HG03460 (cell line): ENCODE data around the gene SLC9A1.
"Not testable (repeated sequence)": the region's sequence is repeated elsewhere in the genome, so short reads cannot be mapped to it uniquely, and the experiment has no call there.

ENCODE experiments used
- ATAC-seq: cut with Tn5 transposase; IDR thresholded peaks from one replicate; pipeline ENCODE4 v1.9.1; 2021; ENCODE audit not compliant: unreplicated experiment

SLC9A1 gene

GRCh38 chr1:27154991-27155781 is at the start of gene SLC9A1:
TSS of gene SLC9A1 (minus strand) at chr1:27155125. CDS start at chr1:27154334, 791 bp downstream.
- ATAC-seq: peak; percentile 57

GRCh38 chr1:27203946-27204345 is 49.0 kb upstream of the SLC9A1 start:
- ATAC-seq: no peak

- no peak for ATAC-seq
Observed at GRCh38 chr1:27201295-27201694, 46.4 kb upstream of the SLC9A1 start.

- no peak for ATAC-seq
Observed at GRCh38 chr1:27193194-27193593, 38.3 kb upstream of the SLC9A1 start.

GRCh38 chr1:27192039-27192529 is 37.2 kb upstream of the SLC9A1 start:
- ATAC-seq: no peak

GRCh38 chr1:27184665-27185064 is 29.7 kb upstream of the SLC9A1 start:
- not testable (repeated sequence) for ATAC-seq

GRCh38 chr1:27179979-27180378 is 25.1 kb upstream of the SLC9A1 start:
- no peak for ATAC-seq

- no peak for ATAC-seq
Observed at GRCh38 chr1:27179379-27179778, 24.5 kb upstream of the SLC9A1 start.

- ATAC-seq: no peak
Observed at GRCh38 chr1:27176954-27177353, 22.0 kb upstream of the SLC9A1 start.

GRCh38 chr1:27176323-27176722 is 21.4 kb upstream of the SLC9A1 start:
- ATAC-seq: no peak

GRCh38 chr1:27172992-27173391 is 18.1 kb upstream of the SLC9A1 start:
- ATAC-seq: not testable (repeated sequence)

- no peak for ATAC-seq
Observed at GRCh38 chr1:27166929-27167328, 12.0 kb upstream of the SLC9A1 start.

- ATAC-seq: no peak
Observed at GRCh38 chr1:27166351-27166802, 11.5 kb upstream of the SLC9A1 start.

- no peak for ATAC-seq
Observed at GRCh38 chr1:27163093-27163492, 8.2 kb upstream of the SLC9A1 start.

- ATAC-seq: no peak
Observed at GRCh38 chr1:27162090-27162489, 7.2 kb upstream of the SLC9A1 start.

- ATAC-seq: no peak
Observed at GRCh38 chr1:27161594-27161993, 6.7 kb upstream of the SLC9A1 start.

GRCh38 chr1:27157194-27157593 is 2.3 kb upstream of the SLC9A1 start:
- ATAC-seq: no peak

GRCh38 chr1:27154469-27154990 is 395 bp downstream of the SLC9A1 start:
- ATAC-seq: peak; percentile 17

GRCh38 chr1:27153927-27154358 is 982 bp downstream of the SLC9A1 start:
- no peak for ATAC-seq

GRCh38 chr1:27153549-27153886 is 1.4 kb downstream of the SLC9A1 start:
- no peak for ATAC-seq

- no peak for ATAC-seq
Observed at GRCh38 chr1:27152829-27153548, 1.9 kb downstream of the SLC9A1 start.
